ENCODE results near the gene CHAC1.
"Not testable (repeated sequence)": the region's sequence is repeated elsewhere in the genome, so short reads cannot be mapped to it uniquely, and the experiment has no call there.

The CHAC1 gene

GRCh38 chr15:40937762-40938535 is 15.3 kb upstream of the CHAC1 start:
- DNase-seq (ENCODE audit: low read depth): no peak

- DNase-seq (ENCODE audit: low read depth): no peak
These were observed 14.8 kb upstream of the CHAC1 start for GRCh38 chr15:40938536-40938870.

DNA sequence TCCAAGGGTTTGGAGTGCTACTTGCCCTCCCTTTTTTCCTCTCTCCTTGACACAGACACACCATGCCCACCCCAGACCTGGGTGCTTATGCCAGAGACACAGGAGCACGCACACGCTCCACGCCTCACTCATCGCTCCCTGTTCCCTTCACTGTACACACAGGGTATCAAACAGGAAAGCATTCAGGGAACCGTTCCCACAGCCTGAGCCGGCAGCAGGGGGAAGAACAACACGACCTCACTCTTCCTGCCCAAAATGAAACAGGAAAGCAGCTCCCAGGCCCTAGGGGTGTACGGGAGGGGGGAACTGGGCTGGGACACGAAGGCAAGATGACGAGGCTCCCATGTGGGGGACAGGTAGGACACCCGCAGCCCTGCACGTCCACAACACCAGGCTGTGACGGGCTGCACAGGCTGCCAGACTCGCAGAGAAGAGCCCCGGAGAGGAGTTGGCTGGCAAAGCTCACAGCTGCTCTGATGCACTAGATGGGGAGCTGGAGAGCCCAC is 12.9 kb upstream of the CHAC1 start:
- no peak for DNase-seq (ENCODE audit: low read depth)

GRCh38 chr15:40941068-40941527 is 12.2 kb upstream of the CHAC1 start:
- no peak for DNase-seq (ENCODE audit: low read depth)

- peak; percentile 76 for DNase-seq (ENCODE audit: low read depth)
These were observed 11.5 kb upstream of the CHAC1 start for GRCh38 chr15:40941528-40942336.

- no peak for DNase-seq (ENCODE audit: low read depth)
These were observed 10.9 kb upstream of the CHAC1 start for GRCh38 chr15:40942337-40942854.

- DNase-seq (ENCODE audit: low read depth): no peak
These were observed 10.4 kb upstream of the CHAC1 start for GRCh38 chr15:40942878-40943277.

DNA sequence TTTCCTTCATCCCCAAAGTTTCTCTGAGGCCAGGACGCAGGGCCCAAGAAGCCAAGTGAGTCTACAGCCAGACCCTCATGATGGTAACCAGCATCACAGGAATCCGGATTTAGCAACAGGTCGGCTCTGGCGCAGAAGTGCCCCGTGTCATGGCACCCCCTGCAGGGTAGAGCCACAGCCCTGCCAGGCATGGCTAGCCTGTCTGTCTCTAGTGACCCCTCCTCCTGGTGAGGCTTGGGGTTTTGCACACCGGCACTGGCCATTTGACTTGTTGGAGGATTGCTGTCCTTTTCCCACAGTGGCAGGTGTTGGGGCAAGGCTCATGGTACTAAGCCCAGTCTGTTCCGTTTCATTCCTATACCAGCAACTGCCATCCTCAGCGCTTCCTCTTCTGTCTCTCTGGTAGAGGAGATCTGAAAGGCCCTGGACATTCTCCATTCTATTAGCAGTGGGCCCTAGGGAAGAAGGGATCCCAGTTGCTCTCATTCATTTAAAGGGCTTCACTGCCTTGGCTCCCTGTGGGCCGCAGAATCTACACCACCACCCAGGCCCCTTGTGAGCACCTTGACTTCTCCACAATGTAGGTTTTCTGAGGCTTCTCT is 9.4 kb upstream of the CHAC1 start:
- DNase-seq (ENCODE audit: low read depth): no peak

- no peak for DNase-seq (ENCODE audit: low read depth)
These were observed 8.6 kb upstream of the CHAC1 start for GRCh38 chr15:40944510-40945296.

GRCh38 chr15:40948706-40949473 is 4.4 kb upstream of the CHAC1 start:
- no peak for DNase-seq (ENCODE audit: low read depth)

DNA sequence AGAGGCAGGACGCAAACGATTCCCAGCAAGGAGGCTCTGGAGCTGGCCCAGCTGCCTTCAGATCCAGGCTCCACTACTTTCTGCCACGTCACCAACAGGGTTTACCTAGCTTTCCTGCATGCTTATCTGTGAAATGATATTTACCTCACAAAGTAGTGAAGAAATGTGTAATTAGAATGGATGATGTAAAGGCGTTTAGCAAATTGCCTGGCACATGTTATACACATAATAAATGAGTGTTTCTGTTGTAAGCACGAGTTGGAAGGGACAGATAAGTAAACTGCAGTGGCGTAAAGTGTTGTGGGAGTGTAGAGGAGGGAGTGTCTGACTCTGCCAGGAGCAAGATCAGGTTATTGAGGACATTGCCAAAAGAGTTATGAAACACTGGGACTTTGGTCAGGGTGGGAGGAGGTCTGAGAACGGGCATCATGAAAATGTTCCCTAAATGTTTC is 3.5 kb upstream of the CHAC1 start:
- DNase-seq (ENCODE audit: low read depth): no peak

DNA sequence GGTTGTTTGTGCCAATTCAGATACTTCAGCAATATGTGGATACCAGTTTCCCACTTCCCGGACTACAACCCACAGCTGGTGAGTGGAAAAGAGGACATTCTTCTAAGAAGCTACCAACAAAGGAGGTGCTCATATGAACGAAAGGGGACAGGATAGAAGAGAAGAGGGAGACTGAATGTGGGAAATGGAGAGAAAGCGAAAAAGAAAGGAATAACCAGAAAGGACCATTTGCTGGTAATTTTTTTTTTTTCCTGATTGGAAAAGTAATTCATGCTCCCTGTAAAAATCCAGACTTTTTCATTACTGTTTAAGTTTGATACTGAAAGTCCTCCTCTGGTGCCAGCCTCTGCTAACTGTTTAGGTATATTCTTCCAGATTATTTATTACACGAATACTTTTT is 1.5 kb upstream of the CHAC1 start:
- no peak for DNase-seq (ENCODE audit: low read depth)

DNA sequence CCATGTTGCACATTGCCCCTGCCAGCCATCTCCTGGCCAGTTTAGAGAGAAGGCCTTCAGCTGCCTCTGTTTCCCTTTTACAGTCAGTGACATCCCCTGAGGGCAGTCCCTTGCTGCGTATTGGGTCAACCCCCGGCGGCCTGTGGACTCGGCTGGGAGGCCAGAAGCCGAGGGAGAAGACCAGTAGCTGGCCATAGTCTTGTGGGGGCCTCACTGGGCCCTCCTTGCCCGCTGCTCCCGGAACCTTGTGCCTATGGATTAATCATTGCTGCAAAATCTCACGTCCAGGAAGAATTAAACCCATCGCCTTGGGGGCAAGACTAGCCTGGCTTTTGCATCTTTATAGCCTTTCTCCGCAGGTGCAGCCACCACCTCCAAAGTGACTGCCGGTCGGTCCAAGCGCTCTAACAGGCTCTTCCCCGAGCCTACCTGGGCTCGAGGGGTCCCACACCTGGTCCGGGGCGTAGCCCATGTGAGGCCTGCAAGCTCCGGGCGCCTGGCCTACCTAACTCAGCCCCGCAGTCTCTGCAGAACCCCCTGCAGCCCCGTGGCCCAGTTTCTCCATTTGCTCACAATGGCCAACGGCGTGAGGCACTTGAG is 870 bp upstream of the CHAC1 start:
- no peak for DNase-seq (ENCODE audit: low read depth)

DNA sequence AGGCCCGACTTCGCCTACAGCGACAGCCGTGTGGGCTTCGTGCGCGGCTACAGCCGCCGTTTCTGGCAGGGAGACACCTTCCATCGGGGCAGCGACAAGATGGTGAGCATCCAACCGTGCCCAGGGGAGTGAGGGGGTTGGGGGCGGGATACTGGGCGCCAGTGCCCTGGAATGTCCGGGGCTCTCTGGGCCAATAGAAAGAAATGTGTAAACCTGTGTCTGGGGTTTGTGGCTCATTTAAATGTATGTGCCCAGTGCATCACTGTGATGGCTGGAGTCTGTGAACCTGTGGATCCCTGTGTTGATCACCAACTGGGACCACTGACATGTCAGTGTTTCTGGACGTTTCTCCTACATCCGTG is 423 bp downstream of the CHAC1 start:
- no peak for DNase-seq (ENCODE audit: low read depth)

DNA sequence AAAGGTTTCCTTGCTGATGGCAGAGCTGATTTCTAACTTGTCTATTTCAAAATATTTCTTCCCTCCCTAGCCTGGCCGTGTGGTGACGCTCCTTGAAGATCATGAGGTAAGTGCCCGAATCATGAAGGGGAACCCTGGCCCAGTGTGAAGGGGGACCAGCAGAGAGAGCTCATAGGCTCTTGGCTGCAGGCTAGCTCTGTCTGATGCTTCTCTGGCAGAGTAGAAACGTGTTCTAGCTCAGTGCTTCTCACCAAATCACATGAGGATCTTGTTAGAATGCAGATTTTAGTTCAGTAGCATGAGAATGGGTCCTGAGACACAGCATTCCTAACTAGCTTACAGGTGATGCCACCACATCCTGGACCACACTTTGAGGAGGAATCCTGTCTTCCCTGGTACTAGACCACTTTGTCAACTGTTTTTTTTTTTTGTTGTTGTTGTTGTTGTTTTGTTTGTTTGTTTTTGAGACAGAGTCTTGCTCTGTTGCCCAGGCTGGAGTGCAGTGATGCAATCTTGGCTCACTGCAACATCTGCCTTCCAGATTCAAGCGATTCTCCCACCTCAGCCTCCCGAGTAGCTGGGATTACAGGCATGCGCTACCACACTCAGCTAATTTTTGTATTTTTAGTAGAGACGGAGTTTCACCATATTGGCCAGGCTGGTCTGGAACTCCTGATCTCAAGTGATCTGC is 1.0 kb downstream of the CHAC1 start:
- not testable (repeated sequence) for DNase-seq (ENCODE audit: low read depth)

DNA sequence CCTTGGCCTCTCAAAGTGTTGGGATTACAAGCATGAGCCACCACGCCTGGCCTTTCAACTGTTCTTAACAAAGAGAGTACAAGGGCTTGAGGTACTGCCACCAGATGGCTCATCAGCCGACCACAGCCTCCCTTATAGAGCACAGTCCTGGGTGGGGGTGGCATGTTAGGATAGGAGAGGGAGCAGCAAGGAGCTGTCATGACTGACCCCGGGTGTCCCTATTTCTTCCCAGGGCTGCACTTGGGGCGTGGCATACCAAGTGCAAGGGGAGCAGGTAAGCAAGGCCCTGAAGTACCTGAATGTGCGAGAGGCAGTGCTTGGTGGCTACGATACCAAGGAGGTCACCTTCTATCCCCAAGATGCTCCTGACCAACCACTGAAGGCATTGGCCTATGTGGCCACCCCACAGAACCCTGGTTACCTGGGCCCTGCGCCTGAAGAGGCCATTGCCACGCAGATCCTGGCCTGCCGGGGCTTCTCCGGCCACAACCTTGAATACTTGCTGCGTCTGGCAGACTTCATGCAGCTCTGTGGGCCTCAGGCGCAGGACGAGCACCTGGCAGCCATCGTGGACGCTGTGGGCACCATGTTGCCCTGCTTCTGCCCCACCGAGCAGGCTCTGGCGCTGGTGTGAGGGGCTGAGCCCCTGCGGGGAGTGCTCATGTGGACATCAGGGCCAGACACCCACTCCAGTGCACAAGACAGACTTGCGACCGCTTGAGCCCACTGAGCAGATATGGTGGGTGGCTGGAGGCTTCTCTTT is 2.1 kb downstream of the CHAC1 start:
- no peak for DNase-seq (ENCODE audit: low read depth)

- no peak for DNase-seq (ENCODE audit: low read depth)
These were observed 2.8 kb downstream of the CHAC1 start for GRCh38 chr15:40955930-40956540.

- DNase-seq (ENCODE audit: low read depth): no peak
These were observed 3.3 kb downstream of the CHAC1 start for GRCh38 chr15:40956541-40956982.
